GM21825 (cell line): ENCODE results near the gene ARHGAP9.
A peak's percentile ranks its signal among the peaks of the same experiment; 100 is the strongest.
"Not testable (repeated sequence)": the region's sequence is repeated elsewhere in the genome, so short reads cannot be mapped to it uniquely, and the experiment has no call there.

Experiments
- ATAC-seq: cut with Tn5 transposase; IDR thresholded peaks from one replicate; pipeline ENCODE4 v1.9.1; 2021; ENCODE audit warnings: mild to moderate bottlenecking, moderate library complexity; ENCODE audit not compliant: unreplicated experiment

ARHGAP9 gene

DNA sequence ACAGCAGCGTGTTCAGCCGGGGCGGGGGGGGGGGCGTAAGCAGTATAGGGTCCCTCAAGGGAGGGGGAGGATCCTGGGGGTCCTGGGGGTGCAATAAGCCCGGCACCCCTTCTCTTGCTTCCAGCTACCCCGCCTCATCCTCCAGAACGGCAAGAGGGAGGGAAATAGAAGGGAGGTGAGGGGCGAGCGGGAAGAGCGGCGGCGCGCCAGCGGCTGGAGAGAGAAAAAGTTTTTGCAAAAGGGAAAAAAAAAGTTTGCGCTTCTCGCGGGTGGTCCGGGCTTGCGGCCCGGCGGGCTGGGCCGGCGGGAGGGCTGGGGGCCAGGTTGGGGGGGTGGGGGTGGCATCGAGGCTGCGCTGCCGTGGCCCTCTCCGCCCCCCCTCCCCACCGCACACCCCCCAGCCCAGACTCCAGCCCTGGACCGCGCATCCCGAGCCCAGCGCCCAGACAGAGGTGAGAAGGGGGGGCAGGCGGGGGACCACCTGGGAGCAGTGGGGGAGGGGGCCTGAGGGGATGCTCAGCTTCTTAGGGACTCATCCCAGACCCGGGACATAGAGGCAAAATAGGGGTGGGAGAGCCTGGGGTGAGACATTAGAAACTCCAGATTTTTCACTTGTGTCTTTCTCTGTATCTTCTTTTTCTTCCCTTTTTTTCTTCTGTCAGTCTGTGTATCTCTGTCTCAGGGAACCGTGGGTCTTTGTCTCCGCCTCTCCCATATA lies 19.8 kb downstream of the ARHGAP9 start, which contains the start of gene GLI1:
Gene GLI1, plus strand, starts transcription at position 36 of the 718 bp plus-strand sequence. CDS start 3,907 bp downstream, outside the sequence.
- ATAC-seq, result no peak

DNA sequence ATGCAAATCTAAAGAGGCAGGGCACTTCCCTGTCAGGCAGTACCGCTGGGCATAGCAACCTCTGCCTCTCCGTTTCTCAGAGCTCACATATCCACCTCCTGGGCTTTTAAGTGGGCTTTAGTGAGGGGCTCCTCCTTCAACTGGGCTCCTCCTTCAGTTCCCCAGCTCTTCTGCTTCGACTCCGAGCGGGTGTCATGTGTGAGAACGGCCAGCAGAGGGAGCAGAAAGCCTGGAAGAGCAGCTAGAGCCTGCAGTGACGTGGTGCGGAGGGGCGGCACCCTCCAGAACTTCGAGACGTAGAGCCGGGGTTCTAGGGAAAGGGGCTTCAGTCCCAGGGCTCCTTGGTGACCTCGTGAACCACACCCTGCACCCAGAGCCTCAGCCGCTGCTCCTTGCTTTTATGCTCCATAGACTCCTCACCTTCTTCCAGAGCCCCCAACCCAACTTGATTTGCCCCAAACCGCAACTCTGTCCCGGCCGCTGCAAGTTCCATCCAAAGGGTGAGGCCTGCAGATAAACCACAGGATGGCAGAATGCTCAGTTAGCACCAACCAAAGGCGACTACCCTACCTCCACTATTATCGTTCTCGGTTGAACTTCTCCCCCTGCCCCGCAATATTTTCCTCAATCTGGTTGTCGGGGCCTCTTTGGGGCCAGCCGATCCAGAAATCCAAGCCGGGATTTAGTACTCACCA lies 20.5 kb downstream of the ARHGAP9 start:
- ATAC-seq, result peak; percentile 53

DNA sequence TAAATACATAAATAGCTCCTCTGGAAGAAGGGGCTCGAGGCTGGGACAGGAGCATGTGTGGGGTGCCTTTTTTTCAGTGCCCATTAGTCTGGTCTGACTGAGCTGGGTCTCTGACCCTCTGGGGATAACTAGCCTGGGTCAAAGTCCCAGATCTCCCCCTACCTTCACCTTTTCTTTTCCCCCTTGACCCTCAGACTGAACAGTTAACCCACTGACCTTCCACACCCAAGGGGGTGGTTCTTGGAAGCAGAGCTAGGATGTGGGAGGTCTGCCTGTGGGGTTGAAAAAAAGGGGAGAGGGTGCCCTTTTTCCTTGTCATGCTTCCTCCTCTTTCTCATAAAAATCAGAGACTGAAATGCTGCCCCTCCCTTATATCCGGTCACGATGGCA lies 21.0 kb downstream of the ARHGAP9 start:
- no peak for ATAC-seq

DNA sequence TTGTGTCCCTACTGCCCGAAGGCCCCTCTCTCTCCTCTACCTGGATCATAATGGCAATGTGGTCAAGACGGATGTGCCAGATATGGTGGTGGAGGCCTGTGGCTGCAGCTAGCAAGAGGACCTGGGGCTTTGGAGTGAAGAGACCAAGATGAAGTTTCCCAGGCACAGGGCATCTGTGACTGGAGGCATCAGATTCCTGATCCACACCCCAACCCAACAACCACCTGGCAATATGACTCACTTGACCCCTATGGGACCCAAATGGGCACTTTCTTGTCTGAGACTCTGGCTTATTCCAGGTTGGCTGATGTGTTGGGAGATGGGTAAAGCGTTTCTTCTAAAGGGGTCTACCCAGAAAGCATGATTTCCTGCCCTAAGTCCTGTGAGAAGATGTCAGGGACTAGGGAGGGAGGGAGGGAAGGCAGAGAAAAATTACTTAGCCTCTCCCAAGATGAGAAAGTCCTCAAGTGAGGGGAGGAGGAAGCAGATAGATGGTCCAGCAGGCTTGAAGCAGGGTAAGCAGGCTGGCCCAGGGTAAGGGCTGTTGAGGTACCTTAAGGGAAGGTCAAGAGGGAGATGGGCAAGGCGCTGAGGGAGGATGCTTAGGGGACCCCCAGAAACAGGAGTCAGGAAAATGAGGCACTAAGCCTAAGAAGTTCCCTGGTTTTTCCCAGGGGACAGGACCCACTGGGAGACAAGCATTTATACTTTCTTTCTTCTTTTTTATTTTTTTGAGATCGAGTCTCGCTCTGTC lies 22.8 kb downstream of the ARHGAP9 start:
- no peak for ATAC-seq

DNA sequence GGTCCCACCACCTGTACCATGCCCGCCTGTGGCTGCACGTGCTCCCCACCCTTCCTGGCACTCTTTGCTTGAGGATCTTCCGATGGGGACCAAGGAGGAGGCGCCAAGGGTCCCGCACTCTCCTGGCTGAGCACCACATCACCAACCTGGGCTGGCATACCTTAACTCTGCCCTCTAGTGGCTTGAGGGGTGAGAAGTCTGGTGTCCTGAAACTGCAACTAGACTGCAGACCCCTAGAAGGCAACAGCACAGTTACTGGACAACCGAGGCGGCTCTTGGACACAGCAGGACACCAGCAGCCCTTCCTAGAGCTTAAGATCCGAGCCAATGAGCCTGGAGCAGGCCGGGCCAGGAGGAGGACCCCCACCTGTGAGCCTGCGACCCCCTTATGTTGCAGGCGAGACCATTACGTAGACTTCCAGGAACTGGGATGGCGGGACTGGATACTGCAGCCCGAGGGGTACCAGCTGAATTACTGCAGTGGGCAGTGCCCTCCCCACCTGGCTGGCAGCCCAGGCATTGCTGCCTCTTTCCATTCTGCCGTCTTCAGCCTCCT lies 23.4 kb downstream of the ARHGAP9 start:
- ATAC-seq, result no peak

DNA sequence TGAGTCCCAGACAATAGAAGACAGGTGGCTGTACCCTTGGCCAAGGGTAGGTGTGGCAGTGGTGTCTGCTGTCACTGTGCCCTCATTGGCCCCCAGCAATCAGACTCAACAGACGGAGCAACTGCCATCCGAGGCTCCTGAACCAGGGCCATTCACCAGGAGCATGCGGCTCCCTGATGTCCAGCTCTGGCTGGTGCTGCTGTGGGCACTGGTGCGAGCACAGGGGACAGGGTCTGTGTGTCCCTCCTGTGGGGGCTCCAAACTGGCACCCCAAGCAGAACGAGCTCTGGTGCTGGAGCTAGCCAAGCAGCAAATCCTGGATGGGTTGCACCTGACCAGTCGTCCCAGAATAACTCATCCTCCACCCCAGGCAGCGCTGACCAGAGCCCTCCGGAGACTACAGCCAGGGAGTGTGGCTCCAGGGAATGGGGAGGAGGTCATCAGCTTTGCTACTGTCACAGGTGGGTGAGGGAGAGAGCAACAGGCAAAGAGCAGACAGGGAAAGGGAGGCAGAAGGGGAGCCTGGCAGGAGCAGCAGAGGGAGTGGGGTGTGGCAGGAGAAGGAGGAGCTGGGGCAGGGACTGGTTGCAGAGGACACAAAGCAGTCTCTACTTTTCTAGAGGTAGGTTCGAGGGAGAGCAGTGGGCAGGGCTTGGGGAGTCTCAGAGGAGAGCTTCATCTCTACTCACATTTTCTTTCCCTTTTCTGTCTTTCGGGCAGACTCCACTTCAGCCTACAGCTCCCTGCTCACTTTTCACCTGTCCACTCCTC lies 24.1 kb downstream of the ARHGAP9 start:
- no peak for ATAC-seq

DNA sequence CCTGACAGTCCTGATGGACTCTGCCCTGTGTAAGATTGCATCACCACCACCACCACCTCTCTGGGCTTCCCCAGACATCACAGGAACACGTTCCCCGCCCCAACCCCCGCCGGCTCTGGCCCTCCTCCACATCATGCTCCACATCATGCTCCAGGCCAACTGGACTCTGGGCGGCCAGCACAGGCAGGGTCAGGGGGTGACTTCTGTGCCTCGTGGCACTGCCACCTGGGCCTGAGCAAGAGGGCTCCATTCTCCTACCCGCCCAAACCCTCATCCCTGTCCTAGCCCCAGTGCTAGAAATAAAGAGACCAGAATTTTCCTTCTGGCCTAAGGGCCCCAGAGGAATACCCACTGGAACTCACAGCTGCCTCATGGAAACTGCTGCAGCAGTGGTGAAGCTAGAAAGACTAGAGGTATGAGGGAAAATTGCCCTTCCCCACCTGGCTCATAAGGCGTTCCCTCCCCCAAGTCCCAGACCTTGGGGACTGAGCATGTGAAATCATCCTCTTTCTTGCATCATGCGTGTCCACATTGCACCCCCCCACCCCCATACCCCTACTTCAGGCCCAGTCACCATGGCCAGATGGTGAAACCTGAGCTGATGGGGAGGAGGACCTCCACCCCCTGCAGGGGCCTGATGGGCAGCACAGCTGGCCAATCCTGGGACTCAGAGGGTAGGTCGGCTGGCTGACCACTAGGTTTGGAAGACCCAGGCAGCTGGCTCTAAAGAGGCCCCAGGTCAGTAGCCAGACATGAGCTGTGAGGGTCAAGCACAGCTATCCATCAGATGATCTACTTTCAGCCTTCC lies 24.9 kb downstream of the ARHGAP9 start, which contains the start of gene INHBE:
Gene INHBE, plus strand, starts transcription at position 742 of the 808 bp plus-strand sequence. CDS start 230 bp downstream, outside the sequence.
- ATAC-seq, result no peak

DNA sequence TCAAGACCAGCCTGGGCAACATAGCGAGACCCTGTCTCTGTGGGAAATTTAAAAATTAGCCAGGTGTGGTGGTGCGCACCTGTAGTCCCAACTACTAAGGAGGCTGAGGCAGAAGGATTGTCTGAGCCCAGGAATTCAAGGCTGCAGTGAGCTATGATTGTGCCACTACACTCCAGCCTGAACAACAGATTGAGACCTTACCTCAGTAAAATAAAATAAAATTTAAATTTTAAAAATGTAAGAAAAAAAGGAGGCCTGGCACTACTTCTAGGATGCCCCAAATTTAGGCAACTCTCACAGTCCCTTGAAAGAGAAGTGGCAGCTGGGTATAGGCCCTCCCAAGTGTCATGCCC lies 25.5 kb downstream of the ARHGAP9 start:
- ATAC-seq, result no peak

DNA sequence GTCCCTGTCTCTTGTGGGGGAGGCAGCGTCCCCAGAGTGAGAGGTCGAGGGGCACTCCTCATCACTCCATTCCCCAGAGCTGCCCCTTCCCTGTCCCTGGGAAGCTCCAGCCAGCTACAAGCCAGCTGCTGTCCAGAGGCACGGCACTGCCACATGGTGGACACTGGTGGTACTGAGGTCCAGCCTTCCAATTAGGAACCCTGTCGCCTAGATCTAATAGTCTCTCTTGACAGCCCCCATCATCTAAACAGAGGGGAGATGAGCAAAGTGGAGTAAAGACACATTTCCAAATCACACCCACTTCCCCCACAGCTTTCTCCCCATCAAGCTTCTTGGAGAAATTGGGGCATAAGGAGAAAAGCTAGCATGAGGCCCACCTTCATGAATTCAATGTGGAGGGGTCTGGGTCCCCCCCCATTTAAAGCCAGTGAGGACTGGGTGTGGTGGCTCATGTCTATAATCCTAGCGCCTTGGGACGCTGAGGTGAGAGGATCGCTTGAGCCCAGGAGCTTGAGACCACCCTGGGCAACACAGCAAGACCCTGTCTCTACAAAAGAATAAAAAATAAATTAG lies 26.6 kb downstream of the ARHGAP9 start:
- ATAC-seq, result peak; percentile 42

DNA sequence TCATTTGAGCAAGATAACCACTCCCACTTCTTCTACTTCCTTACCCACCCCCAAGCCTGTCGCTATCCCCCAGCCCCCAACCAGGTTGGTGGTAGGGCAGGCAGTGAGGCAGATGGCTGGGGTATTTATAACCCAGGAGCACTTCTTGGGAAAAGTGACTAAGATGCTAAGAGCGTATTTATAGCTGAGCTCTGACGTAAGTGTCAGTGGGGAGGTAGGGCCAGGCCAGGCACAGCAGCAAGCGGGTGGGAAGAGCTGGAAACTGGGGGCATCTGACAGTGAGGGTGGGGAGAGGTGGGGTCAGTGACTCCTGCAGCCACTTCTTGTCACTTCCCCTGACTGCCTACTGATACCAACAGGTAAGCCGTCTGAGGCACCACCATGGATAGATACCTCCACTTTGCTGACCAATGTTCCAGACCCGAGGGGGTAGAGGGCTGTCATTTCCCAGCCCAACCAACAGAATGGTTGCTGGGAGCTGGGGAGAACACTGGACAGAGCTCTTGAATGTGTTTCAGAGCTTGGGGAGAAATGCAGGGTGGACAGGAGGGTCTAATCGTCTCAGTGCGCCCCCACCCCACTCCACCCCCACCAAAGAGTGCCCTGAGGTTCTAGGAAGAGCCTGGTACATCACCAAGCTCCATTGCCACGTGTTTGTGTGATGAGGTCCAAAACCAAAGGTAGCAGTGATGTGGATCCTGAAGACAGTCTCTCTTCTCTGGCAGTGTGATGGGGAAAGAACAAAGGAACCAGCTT lies 27.3 kb downstream of the ARHGAP9 start:
- ATAC-seq, result no peak

DNA sequence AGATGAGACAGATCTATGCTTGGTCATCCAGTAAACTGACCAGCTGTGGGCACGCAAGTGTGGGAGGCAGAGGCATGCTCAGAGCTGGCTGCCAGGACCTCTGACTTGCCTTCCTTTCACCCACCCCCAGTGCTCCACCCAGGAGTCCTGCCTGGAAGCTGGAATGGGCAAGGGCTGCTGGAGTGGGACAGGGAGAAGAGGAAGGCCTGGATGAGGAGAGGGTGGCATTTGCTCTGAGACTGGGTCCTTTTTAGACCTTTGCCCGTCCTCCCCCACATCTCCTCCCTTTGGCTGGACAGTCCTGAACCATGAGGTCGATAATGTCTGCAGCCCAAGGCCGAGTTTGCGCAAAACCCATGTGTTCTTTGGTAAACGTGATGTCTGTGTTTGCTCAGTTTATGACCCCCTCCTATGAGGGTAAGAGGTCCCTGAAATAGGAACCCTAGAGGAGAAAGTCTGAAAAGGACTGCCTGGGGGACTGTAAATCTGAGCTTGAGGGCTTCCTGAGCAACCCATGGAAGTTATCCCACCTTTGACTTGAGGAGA lies 28.4 kb downstream of the ARHGAP9 start:
- ATAC-seq, result no peak

DNA sequence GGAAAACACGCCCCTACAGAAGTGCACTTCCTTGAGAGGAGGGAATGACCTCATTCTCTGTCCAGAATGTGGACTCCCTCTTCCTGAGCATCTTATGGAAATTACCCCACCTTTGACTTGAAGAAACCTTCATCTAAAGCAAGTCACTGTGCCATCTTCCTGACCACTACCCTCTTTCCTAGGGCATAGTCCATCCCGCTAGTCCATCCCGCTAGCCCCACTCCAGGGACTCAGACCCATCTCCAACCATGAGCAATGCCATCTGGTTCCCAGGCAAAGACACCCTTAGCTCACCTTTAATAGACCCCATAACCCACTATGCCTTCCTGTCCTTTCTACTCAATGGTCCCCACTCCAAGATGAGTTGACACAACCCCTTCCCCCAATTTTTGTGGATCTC lies 29.6 kb downstream of the ARHGAP9 start:
- ATAC-seq, result no peak

DNA sequence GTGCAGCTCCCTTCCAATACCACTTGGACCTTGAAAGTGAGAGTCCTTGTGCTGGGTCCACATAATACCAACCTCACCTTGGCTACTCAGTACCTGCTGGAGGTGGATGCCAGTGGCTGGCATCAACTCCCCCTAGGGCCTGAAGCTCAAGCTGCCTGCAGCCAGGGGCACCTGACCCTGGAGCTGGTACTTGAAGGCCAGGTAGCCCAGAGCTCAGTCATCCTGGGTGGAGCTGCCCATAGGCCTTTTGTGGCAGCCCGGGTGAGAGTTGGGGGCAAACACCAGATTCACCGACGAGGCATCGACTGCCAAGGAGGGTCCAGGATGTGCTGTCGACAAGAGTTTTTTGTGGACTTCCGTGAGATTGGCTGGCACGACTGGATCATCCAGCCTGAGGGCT lies 30.3 kb downstream of the ARHGAP9 start:
- no peak for ATAC-seq

DNA sequence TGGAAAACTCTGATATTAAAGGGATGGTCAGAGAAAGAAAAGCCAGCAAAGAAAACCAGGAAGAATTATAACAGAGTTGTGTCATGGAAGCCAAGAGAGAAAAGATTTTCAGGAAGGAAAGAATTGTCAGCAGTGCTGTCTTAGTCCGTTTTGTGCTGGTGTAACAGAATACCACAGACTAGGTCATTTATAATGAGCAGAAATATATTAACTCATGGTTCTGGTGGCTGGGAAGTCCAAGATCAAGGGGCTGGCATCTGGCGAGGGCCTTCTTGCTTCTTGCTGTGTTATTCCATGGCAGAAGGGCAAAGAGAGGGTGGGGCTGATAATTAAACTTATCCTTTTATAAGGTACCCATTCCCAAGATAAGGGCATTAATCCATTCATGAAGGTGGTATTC lies 31.0 kb downstream of the ARHGAP9 start:
- no peak for ATAC-seq

DNA sequence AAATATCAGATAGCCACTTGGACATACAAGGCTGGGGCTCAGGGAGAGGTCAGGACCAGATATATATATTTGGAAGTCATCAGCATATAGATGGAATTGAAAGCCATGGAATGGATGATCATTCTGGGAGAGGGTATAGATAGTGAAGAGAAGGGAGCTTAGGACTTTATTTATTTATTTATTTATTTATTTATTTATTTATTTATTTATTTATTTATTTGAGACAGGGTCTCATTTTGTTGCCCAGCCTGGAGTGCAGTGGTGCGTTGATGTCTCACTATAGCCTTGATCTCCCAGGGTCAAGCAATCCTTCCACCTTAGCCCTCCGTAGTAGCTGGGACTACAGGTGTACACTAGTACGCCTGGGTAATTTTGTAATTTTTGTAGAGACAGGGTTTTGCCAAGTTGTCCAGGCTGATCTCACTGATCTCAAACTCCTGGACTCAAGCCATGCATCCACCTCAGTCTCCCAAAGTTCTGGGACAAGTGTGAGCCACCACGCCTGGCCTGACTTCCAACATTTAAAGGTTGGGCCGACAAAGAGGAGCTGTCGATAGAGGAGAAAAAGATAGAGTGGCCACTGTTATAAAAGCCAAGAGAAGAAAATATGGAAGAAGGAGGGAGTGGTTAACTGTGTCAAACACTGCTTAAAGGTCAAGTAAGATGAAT lies 33.2 kb downstream of the ARHGAP9 start:
- ATAC-seq, result no peak

DNA sequence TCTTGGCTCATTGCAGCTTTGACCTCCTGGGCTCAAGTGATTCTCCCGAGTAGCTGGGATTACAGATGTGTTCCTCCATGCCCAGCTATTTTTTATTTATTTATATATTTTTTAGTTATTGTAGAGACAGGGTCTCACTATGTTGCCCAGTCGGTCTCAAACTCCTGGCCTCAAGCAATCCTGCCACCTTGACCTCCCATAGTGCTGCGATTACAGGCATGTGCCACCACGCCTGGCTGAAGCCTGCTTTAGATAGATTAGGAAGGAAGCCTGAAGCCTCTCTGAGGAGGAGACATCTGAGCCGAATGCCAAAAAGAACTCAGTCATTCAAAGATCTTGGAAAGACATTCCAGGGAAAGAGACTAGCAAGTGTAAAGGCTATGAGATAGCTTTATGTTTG lies 34.9 kb downstream of the ARHGAP9 start:
- no peak for ATAC-seq

DNA sequence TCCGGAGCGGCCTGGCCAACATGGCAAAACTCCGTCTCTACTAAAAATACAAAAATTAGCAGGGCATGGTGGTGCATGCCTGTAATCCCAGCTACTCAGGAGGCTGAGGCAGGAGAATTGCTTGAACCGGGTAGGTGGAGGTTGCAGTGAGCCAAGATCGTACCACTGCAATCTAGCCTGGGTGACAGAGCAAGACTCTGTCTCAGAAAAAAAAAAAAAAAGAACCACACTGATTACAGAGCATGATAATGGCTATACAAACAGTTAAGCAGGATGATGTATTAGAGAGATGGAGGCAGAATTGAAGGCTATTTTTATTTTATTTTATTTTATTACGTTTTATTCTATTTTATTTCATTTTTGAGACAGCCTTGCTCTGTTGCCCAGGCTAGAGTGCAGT lies 35.3 kb downstream of the ARHGAP9 start:
- not testable (repeated sequence) for ATAC-seq

DNA sequence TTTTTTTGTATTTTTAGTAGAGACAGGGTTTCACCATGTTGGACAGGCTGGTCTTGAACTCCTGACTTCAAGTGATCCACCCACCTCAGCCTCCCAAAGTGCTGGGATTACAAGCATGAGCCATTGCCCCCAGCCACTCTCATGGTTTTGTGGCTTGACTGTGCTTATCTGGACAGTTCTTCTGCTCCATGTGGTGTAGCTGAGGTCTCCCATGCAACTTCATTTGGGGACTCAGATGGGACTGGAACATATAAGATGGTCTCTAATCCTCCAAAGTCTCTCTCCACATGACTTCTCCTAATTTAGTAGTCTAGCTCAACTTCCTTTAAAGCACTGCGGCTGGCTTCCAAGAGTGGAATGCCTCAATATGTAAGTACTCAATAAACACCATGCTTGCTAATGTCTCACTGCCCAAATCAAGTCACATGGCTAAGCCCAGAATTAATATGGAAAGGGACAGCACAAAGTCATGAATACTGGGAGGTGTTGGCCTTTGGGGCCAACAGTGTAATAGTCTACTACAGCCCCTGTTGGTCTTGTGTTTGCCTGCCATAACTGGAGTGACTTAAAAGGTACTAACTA lies 37.7 kb downstream of the ARHGAP9 start:
- no peak for ATAC-seq
